H9 (cell line): ENCODE results near the gene TTN. TPM values are rescaled to one million over a fixed set of nuclear protein-coding genes. Genes with fewer than 3 reads are reported as not detected.

Experiments
- DNase-seq: peaks from one replicate; pipeline ENCODE4 v3.0.0-alpha.2; 2017
- H2AFZ ChIP-seq: one replicate; pipeline ENCODE4 v1.6.1; 2013; ENCODE audit warnings: mild to moderate bottlenecking, low read length, control low read depth, moderate library complexity
- H2AK5ac ChIP-seq: 2 replicates; pipeline ENCODE4 v1.6.1; 2013; ENCODE audit warnings: low read length, control low read depth, mixed read lengths; ENCODE audit not compliant: insufficient read length
- H2BK120ac ChIP-seq: one replicate; pipeline ENCODE4 v1.6.1; 2013; ENCODE audit warnings: low read depth, mild to moderate bottlenecking, low read length, control low read depth, inconsistent platforms; ENCODE audit not compliant: poor library complexity, severe bottlenecking
- H2BK12ac ChIP-seq: 2 replicates; pipeline ENCODE4 v1.6.1; 2013; ENCODE audit warnings: low read length, control low read depth, mixed read lengths, low read depth; ENCODE audit not compliant: insufficient read length
- H2BK15ac ChIP-seq: 2 replicates; pipeline ENCODE4 v1.6.1; 2013; ENCODE audit warnings: low read depth, low read length, control low read depth
- H2BK20ac ChIP-seq: one replicate; pipeline ENCODE4 v1.6.1; 2013; ENCODE audit warnings: low read depth, mild to moderate bottlenecking, low read length, control low read depth, inconsistent platforms; ENCODE audit not compliant: poor library complexity, severe bottlenecking
- H2BK5ac ChIP-seq: 2 replicates; pipeline ENCODE4 v1.6.1; 2013; ENCODE audit warnings: low read length, control low read depth, mixed read lengths; ENCODE audit not compliant: insufficient read length
- H3K14ac ChIP-seq: 2 replicates; pipeline ENCODE4 v1.6.1; 2013; ENCODE audit warnings: low read length, control low read depth; ENCODE audit not compliant: insufficient read depth
- H3K18ac ChIP-seq: 2 replicates; pipeline ENCODE4 v1.6.1; 2013; ENCODE audit warnings: low read depth, mild to moderate bottlenecking, mixed read lengths, low read length, control low read depth; ENCODE audit not compliant: insufficient read length
- H3K23ac ChIP-seq: 2 replicates; pipeline ENCODE4 v1.6.1; 2013; ENCODE audit warnings: low read length, control low read depth, mixed read lengths, low read depth; ENCODE audit not compliant: insufficient read length
- H3K23me2 ChIP-seq: 2 replicates; pipeline ENCODE4 v1.6.1; 2013; ENCODE audit warnings: low read depth, mild to moderate bottlenecking, mixed read lengths, low read length, control low read depth; ENCODE audit not compliant: insufficient read length, poor library complexity, severe bottlenecking
- H3K27ac ChIP-seq: 2 replicates; pipeline ENCODE4 v1.5.1; 2013; ENCODE audit warnings: low read length, control low read depth, mixed read lengths, low read depth; ENCODE audit not compliant: insufficient read length
- H3K27me3 ChIP-seq: 2 replicates; pipeline ENCODE4 v1.6.1; 2013; ENCODE audit warnings: low read length, control low read depth, inconsistent platforms; ENCODE audit not compliant: insufficient read depth
- H3K4ac ChIP-seq: 2 replicates; pipeline ENCODE4 v1.6.1; 2013; ENCODE audit warnings: low read depth, mild to moderate bottlenecking, control low read depth, inconsistent platforms, low read length, moderate library complexity
- H3K4me1 ChIP-seq: 2 replicates; pipeline ENCODE4 v1.6.1; 2013; ENCODE audit warnings: low read length, control low read depth, inconsistent platforms; ENCODE audit not compliant: insufficient read depth
- H3K4me2 ChIP-seq: 2 replicates; pipeline ENCODE4 v1.6.1; 2013; ENCODE audit warnings: low read length, control low read depth, mixed read lengths; ENCODE audit not compliant: insufficient read length, insufficient read depth
- H3K56ac ChIP-seq: 2 replicates; pipeline ENCODE4 v1.6.1; 2013; ENCODE audit warnings: low read depth, mild to moderate bottlenecking, mixed read lengths, low read length, control low read depth; ENCODE audit not compliant: insufficient read length
- H3K79me1 ChIP-seq: 2 replicates; pipeline ENCODE4 v1.6.1; 2013; ENCODE audit warnings: low read depth, mild to moderate bottlenecking, moderate library complexity, low read length, control low read depth, inconsistent platforms; ENCODE audit not compliant: insufficient read depth, poor library complexity, severe bottlenecking
- H3K79me2 ChIP-seq: 2 replicates; pipeline ENCODE4 v1.6.1; 2013; ENCODE audit warnings: low read length, control low read depth, inconsistent platforms; ENCODE audit not compliant: insufficient read depth
- H3K9ac ChIP-seq: 2 replicates; pipeline ENCODE4 v1.6.1; 2013; ENCODE audit warnings: low read length, control low read depth, mixed read lengths; ENCODE audit not compliant: insufficient read length; ENCODE audit errors: extremely low read depth
- H3K9me3 ChIP-seq: one replicate; pipeline ENCODE4 v1.6.1; 2013; ENCODE audit warnings: low read depth, low read length, inconsistent platforms; ENCODE audit not compliant: control insufficient read depth
- H3T11ph ChIP-seq: one replicate; pipeline ENCODE4 v1.6.1; 2013; ENCODE audit warnings: mild to moderate bottlenecking, low read length, control low read depth, inconsistent platforms
- H4K20me1 ChIP-seq: one replicate; pipeline ENCODE4 v1.6.1; 2013; ENCODE audit not compliant: control insufficient read depth, insufficient read length, insufficient read depth
- H4K5ac ChIP-seq: 2 replicates; pipeline ENCODE4 v1.6.1; 2013; ENCODE audit warnings: low read depth, mild to moderate bottlenecking, mixed read lengths, low read length, control low read depth; ENCODE audit not compliant: insufficient read length
- H4K8ac ChIP-seq: replicated peaks from 2 replicates; pipeline ENCODE4 v1.6.1; 2013; ENCODE audit warnings: low read length, control low read depth, mixed read lengths, low read depth; ENCODE audit not compliant: insufficient read length
- H4K91ac ChIP-seq: 2 replicates; pipeline ENCODE4 v1.6.1; 2013; ENCODE audit warnings: low read depth, mild to moderate bottlenecking, moderate library complexity, mixed read lengths, low read length, control low read depth; ENCODE audit not compliant: insufficient read length
- H3K27ac Mint-ChIP-seq, 3 experiments: 2 replicates in 2 of 3; 3 replicates in 1 of 3; pipeline ENCODE4 v1.8.0; 2020 to 2021; ENCODE audit warnings: mixed read lengths in 3 of 3, mild to moderate bottlenecking in 1 of 3, moderate library complexity in 1 of 3
- H3K27me3 Mint-ChIP-seq: 2 replicates; pipeline ENCODE4 v1.8.0; 2021; ENCODE audit warnings: low read depth, mild to moderate bottlenecking, moderate library complexity, mixed read lengths
- H3K36me3 Mint-ChIP-seq, 3 experiments: 2 replicates in 2 of 3; 3 replicates in 1 of 3; pipeline ENCODE4 v1.8.0; 2020 to 2021; ENCODE audit warnings: low read depth in 3 of 3, mixed read lengths in 3 of 3; ENCODE audit not compliant: insufficient read depth in 1 of 3
- H3K4me1 Mint-ChIP-seq, 2 experiments: 2 replicates each; pipeline ENCODE4 v1.8.0; 2020; ENCODE audit warnings: mixed read lengths in 2 of 2
- H3K4me3 Mint-ChIP-seq, 2 experiments: 2 replicates in 1 of 2; 3 replicates in 1 of 2; pipeline ENCODE4 v1.8.0; 2020 to 2021; ENCODE audit warnings: mild to moderate bottlenecking in 2 of 2, mixed read lengths in 2 of 2, moderate library complexity in 1 of 2
- H3K9me3 Mint-ChIP-seq, 2 experiments: 2 replicates in 1 of 2; 3 replicates in 1 of 2; pipeline ENCODE4 v1.8.0; 2020; ENCODE audit warnings: mild to moderate bottlenecking in 2 of 2, mixed read lengths in 2 of 2, moderate library complexity in 1 of 2
- CTCF ChIP-seq: fragments of 200-600 bp; sonication (generic); conservative IDR thresholded peaks from 3 replicates; pipeline ENCODE4 v1.8.0; 2021; ENCODE audit warnings: antibody characterized with exemption, mild to moderate bottlenecking
- WGBS: extraction: QIAGEN DNeasy Blood & Tissue Kit; methylation state at CpG from one replicate; pipeline ENCODE4 v1.1.7; 2013; ENCODE audit warnings: missing lambda C conversion rate, low lambda C conversion rate, mixed read lengths; ENCODE audit not compliant: insufficient read length; ENCODE audit errors: extremely low coverage; 5-methylcytosine and 5-hydroxymethylcytosine counted together
- total RNA-seq: library from RNA; stranded (reverse); gene quantifications from 2 replicates; pipeline ENCODE4 v1.2.1, GENCODE V29; 2021

The TTN gene
- total RNA-seq, 1 experiment from 2014 or later = 0.70 TPM

- peaks cover 3 to 4% of the 10 kb centered on the region in 2 experiments; a peak in 1 of 4 replicates for H3K4me1 Mint-ChIP-seq
- no peak overlapping the region for H2BK15ac ChIP-seq
Observed at GRCh38 chr2:178796079-178796677, 11.0 kb downstream of the TTN start.

More at GRCh38 chr2:178796079-178796677, 11.0 kb downstream of the TTN start:
- DNase-seq = no peak
- no peaks in the 10 kb centered on the region for H3K9me3 ChIP-seq
- Mint-ChIP-seq H3K4me3 (no peak overlapping the region), H3K27ac (no peak overlapping the region), H3K27me3 (no peaks in the 10 kb centered on the region; the same call in 1 of the 2 replicates), H3K36me3 (no peaks in the 10 kb centered on the region), H3K9me3 (no peaks in the 10 kb centered on the region; a peak in 1 of 5 replicates)
- H3K27ac ChIP-seq = no peak overlapping the region
- no peaks in the 10 kb centered on the region for H3K4me1 ChIP-seq
- no peaks in the 10 kb centered on the region; the same call in 1 of the 2 replicates for H3K27me3 ChIP-seq
- no peak overlapping the region for H4K91ac ChIP-seq
- no peak overlapping the region for H2BK20ac ChIP-seq
- TF ChIP-seq CTCF = peak; percentile 76
- H4K20me1 ChIP-seq = no peaks in the 10 kb centered on the region
- no peak overlapping the region for H3K18ac ChIP-seq
- H3K4ac ChIP-seq = no peak overlapping the region
- H3K14ac ChIP-seq = no peak overlapping the region
- no peak overlapping the region for H2AFZ ChIP-seq
- no peak overlapping the region for H3K9ac ChIP-seq
- no peak overlapping the region for H3T11ph ChIP-seq
- H2BK120ac ChIP-seq = no peak overlapping the region
- H3K79me1 ChIP-seq = no peaks in the 10 kb centered on the region
- H2AK5ac ChIP-seq = no peak overlapping the region
- no peak overlapping the region for H3K56ac ChIP-seq
- H3K23me2 ChIP-seq = no peaks in the 10 kb centered on the region
- no peak overlapping the region for H4K5ac ChIP-seq
- H3K4me2 ChIP-seq = no peak overlapping the region
- H2BK12ac ChIP-seq = no peak overlapping the region
- no CpG with 5 or more reads among the region's 2 CpGs for WGBS
- H3K23ac ChIP-seq = no peak overlapping the region
- no peak overlapping the region for H2BK5ac ChIP-seq
- H3K79me2 ChIP-seq = no peaks in the 10 kb centered on the region
- H4K8ac ChIP-seq = no peak overlapping the region
